A673 (cell line): ENCODE measurements around the gene NAV2.

ENCODE experiments used
- EZH2 ChIP-seq: fragments of 200-600 bp; sonication (generic); IDR thresholded peaks from 2 replicates; pipeline ENCODE4 v1.6.1; 2017; ENCODE audit warnings: borderline replicate concordance, low read depth, mild to moderate bottlenecking, mixed read lengths, antibody characterized with exemption, low read length; ENCODE audit not compliant: poor library complexity, severe bottlenecking
- TF ChIP-seq, protein P1 (sequence below): fragments of 300-800, 200-600 bp; sonication (generic); conservative IDR thresholded peaks from 2 replicates; pipeline ENCODE4 v1.5.1; 2017; ENCODE audit warnings: low read depth, mild to moderate bottlenecking, antibody characterized with exemption, low read length, moderate library complexity, mixed read lengths

DNA sequence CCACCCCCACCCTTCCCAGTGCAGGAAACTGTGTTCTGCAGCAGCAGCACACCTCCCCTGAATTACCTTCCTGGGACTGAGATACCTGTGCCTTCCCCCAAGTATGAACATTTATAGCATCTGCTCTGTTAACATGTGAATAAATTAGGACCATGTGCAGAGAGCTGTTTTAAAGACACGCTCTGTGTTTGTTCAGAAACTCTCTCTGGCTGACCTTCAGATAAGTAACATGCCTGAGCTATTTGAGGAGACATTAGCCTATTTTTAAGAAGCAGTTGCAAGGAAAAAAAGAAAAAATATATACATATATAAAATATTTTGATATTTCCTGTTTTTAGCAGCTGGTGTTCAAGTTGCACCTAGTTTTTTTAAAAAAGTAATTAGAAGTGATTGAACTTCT, 5.4 kb downstream of the NAV2 start:
- TF ChIP-seq, protein P1, sequence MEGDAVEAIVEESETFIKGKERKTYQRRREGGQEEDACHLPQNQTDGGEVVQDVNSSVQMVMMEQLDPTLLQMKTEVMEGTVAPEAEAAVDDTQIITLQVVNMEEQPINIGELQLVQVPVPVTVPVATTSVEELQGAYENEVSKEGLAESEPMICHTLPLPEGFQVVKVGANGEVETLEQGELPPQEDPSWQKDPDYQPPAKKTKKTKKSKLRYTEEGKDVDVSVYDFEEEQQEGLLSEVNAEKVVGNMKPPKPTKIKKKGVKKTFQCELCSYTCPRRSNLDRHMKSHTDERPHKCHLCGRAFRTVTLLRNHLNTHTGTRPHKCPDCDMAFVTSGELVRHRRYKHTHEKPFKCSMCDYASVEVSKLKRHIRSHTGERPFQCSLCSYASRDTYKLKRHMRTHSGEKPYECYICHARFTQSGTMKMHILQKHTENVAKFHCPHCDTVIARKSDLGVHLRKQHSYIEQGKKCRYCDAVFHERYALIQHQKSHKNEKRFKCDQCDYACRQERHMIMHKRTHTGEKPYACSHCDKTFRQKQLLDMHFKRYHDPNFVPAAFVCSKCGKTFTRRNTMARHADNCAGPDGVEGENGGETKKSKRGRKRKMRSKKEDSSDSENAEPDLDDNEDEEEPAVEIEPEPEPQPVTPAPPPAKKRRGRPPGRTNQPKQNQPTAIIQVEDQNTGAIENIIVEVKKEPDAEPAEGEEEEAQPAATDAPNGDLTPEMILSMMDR: no peak
- TF ChIP-seq EZH2: no peak
